Ishikawa (cell line): ENCODE results near the gene SMU1.

Experiments
- CEBPB ChIP-seq: IDR thresholded peaks from 2 replicates; pipeline ENCODE4 v1.6.1; 2012
- CREB1 ChIP-seq: IDR thresholded peaks from 2 replicates; pipeline ENCODE4 v1.6.1; 2012; ENCODE audit warnings: low read depth
- EGR1 ChIP-seq: IDR thresholded peaks from 2 replicates; pipeline ENCODE4 v1.6.1; 2012
- EP300 ChIP-seq: IDR thresholded peaks from 2 replicates; pipeline ENCODE4 v1.6.1; 2012; ENCODE audit warnings: borderline replicate concordance
- FOXM1 ChIP-seq: IDR thresholded peaks from 2 replicates; pipeline ENCODE4 v1.6.1; 2012; ENCODE audit warnings: low read depth, borderline replicate concordance
- MAX ChIP-seq: IDR thresholded peaks from 2 replicates; pipeline ENCODE4 v1.6.1; 2012
- NFIC ChIP-seq: IDR thresholded peaks from 2 replicates; pipeline ENCODE4 v1.6.1; 2012
- RAD21 ChIP-seq: IDR thresholded peaks from 2 replicates; pipeline ENCODE4 v1.6.1; 2012; ENCODE audit warnings: low read depth
- REST ChIP-seq: IDR thresholded peaks from 2 replicates; pipeline ENCODE4 v1.6.1; 2012; ENCODE audit warnings: low read depth, mild to moderate bottlenecking
- TAF1 ChIP-seq: IDR thresholded peaks from 2 replicates; pipeline ENCODE4 v1.6.1; 2012; ENCODE audit warnings: low read depth, mild to moderate bottlenecking
- TCF12 ChIP-seq: IDR thresholded peaks from 2 replicates; pipeline ENCODE4 v1.6.1; 2012; ENCODE audit warnings: low read depth
- TEAD4 ChIP-seq: IDR thresholded peaks from 2 replicates; pipeline ENCODE4 v1.6.1; 2012
- USF1 ChIP-seq: IDR thresholded peaks from 2 replicates; pipeline ENCODE4 v1.6.1; 2012
- YY1 ChIP-seq: IDR thresholded peaks from 2 replicates; pipeline ENCODE4 v1.6.1; 2012; ENCODE audit warnings: low read depth
- ZBTB7A ChIP-seq: IDR thresholded peaks from 2 replicates; pipeline ENCODE4 v1.6.1; 2012; ENCODE audit warnings: low read depth

The SMU1 gene

GRCh38 chr9:33112094-33112493 lies 35.6 kb upstream of the SMU1 start:
- no peak for TF ChIP-seq TEAD4
- TF ChIP-seq MAX: no peak
- no peak for TF ChIP-seq FOXM1
- TF ChIP-seq CEBPB: no peak
- TF ChIP-seq YY1: no peak
- no peak for TF ChIP-seq USF1

- TF ChIP-seq CREB1 (no peak), TEAD4 (no peak), TCF12 (no peak), CEBPB (no peak), NFIC (no peak), MAX (no peak), EGR1 (no peak), REST (no peak), ZBTB7A (no peak), TAF1 (no peak), RAD21 (no peak), EP300 (no peak), FOXM1 (no peak), YY1 (no peak), USF1 (no peak)
Observed at GRCh38 chr9:33111631-33112030, 35.2 kb upstream of the SMU1 start.

- TF ChIP-seq CREB1: no peak
- TF ChIP-seq EGR1: no peak
- TF ChIP-seq FOXM1: no peak
- no peak for TF ChIP-seq CEBPB
- TF ChIP-seq ZBTB7A: no peak
- no peak for TF ChIP-seq USF1
- TF ChIP-seq EP300: no peak
- no peak for TF ChIP-seq YY1
- TF ChIP-seq REST: no peak
- no peak for TF ChIP-seq TCF12
- no peak for TF ChIP-seq RAD21
- no peak for TF ChIP-seq NFIC
- no peak for TF ChIP-seq MAX
- TF ChIP-seq TAF1: no peak
- TF ChIP-seq TEAD4: no peak
Observed at GRCh38 chr9:33110686-33111085, 34.2 kb upstream of the SMU1 start.

GRCh38 chr9:33109850-33110595 lies 33.5 kb upstream of the SMU1 start:
- TF ChIP-seq TCF12: no peak
- no peak for TF ChIP-seq NFIC
- TF ChIP-seq FOXM1: no peak
- TF ChIP-seq YY1: no peak
- no peak for TF ChIP-seq TEAD4
- no peak for TF ChIP-seq EGR1
- no peak for TF ChIP-seq USF1
- TF ChIP-seq ZBTB7A: no peak
- no peak for TF ChIP-seq TAF1
- TF ChIP-seq REST: no peak
- TF ChIP-seq MAX: no peak
- TF ChIP-seq RAD21: no peak
- TF ChIP-seq EP300: no peak
- TF ChIP-seq CREB1: no peak
- TF ChIP-seq CEBPB: no peak
